DMS153 treated with DMSO at 0.1 percent for 48 hours (cell line): ENCODE measurements around the gene MARCHF6.
"Not testable (repeated sequence)": the region's sequence is repeated elsewhere in the genome, so short reads cannot be mapped to it uniquely, and the experiment has no call there.

Experiments used
- DNase-seq: peaks from one replicate; lab custom pipeline; 2025; ENCODE audit not compliant: unreplicated experiment; lab: John Stamatoyannopoulos, UW

MARCHF6 gene

GRCh38 chr5:10323588-10324488, 29.7 kb upstream of the MARCHF6 start:
- DNase-seq: no peak

GRCh38 chr5:10324518-10325370, 28.8 kb upstream of the MARCHF6 start:
- DNase-seq: no peak

- DNase-seq: no peak
Observed at GRCh38 chr5:10328323-10328722, 25.2 kb upstream of the MARCHF6 start.

- no peak for DNase-seq
Observed at GRCh38 chr5:10329446-10329819, 24.1 kb upstream of the MARCHF6 start.

GRCh38 chr5:10329820-10330481, 23.5 kb upstream of the MARCHF6 start:
- no peak for DNase-seq

GRCh38 chr5:10330511-10331230, 22.8 kb upstream of the MARCHF6 start:
- no peak for DNase-seq

GRCh38 chr5:10331341-10331796, 22.1 kb upstream of the MARCHF6 start:
- DNase-seq: peak; percentile 98

- DNase-seq: no peak
Observed at GRCh38 chr5:10332301-10332700, 21.2 kb upstream of the MARCHF6 start.

- no peak for DNase-seq
Observed at GRCh38 chr5:10333154-10334006, 20.1 kb upstream of the MARCHF6 start.

GRCh38 chr5:10334831-10335230, 18.7 kb upstream of the MARCHF6 start:
- no peak for DNase-seq

GRCh38 chr5:10335711-10336470, 17.6 kb upstream of the MARCHF6 start:
- no peak for DNase-seq

GRCh38 chr5:10337107-10337506, 16.4 kb upstream of the MARCHF6 start:
- DNase-seq: no peak

GRCh38 chr5:10337986-10338385, 15.5 kb upstream of the MARCHF6 start:
- DNase-seq: no peak

GRCh38 chr5:10338686-10339057, 14.8 kb upstream of the MARCHF6 start:
- DNase-seq: peak; percentile 97

- peak; percentile 97 for DNase-seq
Observed at GRCh38 chr5:10339058-10339811, 14.3 kb upstream of the MARCHF6 start.

GRCh38 chr5:10339958-10340357, 13.5 kb upstream of the MARCHF6 start:
- DNase-seq: no peak

GRCh38 chr5:10343486-10343885, 10.0 kb upstream of the MARCHF6 start:
- DNase-seq: no peak

GRCh38 chr5:10344461-10345106, 8.9 kb upstream of the MARCHF6 start:
- DNase-seq: not testable (repeated sequence)
